SK-N-SH treated with all-trans-retinoic acid at 6 μM for 48 hours (cell line): ENCODE data around the gene CCDC187.

ENCODE experiments used
- CSRNP3 ChIP-seq: fragments of 250-450 bp; sonication (Bioruptor Pico); IDR thresholded peaks from 2 replicates; pipeline ENCODE4 v1.5.1; 2021; ENCODE audit warnings: mild to moderate bottlenecking, moderate library complexity
- PATZ1 ChIP-seq: fragments of 250-450 bp; sonication (Bioruptor Pico); IDR thresholded peaks from 2 replicates; pipeline ENCODE4 v1.8.0; 2020; ENCODE audit warnings: mild to moderate bottlenecking, moderate library complexity, borderline replicate concordance
- RARB ChIP-seq: fragments of 250-450 bp; sonication (Bioruptor Pico); IDR thresholded peaks from 2 replicates; pipeline ENCODE4 v1.8.0; 2021; ENCODE audit warnings: mild to moderate bottlenecking, moderate library complexity
- TCF4 ChIP-seq: fragments of 250-450 bp; sonication (Bioruptor Pico); IDR thresholded peaks from 2 replicates; pipeline ENCODE4 v1.8.0; 2021; ENCODE audit warnings: mild to moderate bottlenecking, moderate library complexity, borderline replicate concordance
- ZC3H10 ChIP-seq: fragments of 250-450 bp; sonication (Bioruptor Pico); IDR thresholded peaks from 2 replicates; pipeline ENCODE4 v1.5.1; 2021; ENCODE audit warnings: mild to moderate bottlenecking, moderate library complexity
- ZFP3 ChIP-seq: fragments of 250-450 bp; sonication (Bioruptor Pico); IDR thresholded peaks from 2 replicates; pipeline ENCODE4 v1.5.0; 2020; ENCODE audit warnings: mild to moderate bottlenecking, moderate library complexity
- ZNF8 ChIP-seq: fragments of 450-650 bp; formaldehyde crosslinking; IDR thresholded peaks from 2 replicates; pipeline ENCODE4 v1.5.0; 2020; ENCODE audit warnings: mild to moderate bottlenecking, moderate library complexity

GRCh38 chr9:136292026-136292538 lies 11.8 kb downstream of the CCDC187 start:
- TF ChIP-seq PATZ1 (CRISPR knock-in tag): no peak
- no peak for TF ChIP-seq CSRNP3 (CRISPR knock-in tag)
- no peak for TF ChIP-seq RARB (CRISPR knock-in tag)
- TF ChIP-seq ZNF8: no peak
- no peak for TF ChIP-seq ZC3H10 (CRISPR knock-in tag)
- TF ChIP-seq TCF4 (CRISPR knock-in tag): no peak
- no peak for TF ChIP-seq ZFP3 (CRISPR knock-in tag)
